ENCODE measurements around the gene RPS21. TPM values are rescaled to one million over a fixed set of nuclear protein-coding genes. Genes with fewer than 3 reads are reported as not detected.

RPS21 gene
- total RNA-seq, 1 donor from 2014 or later = 2,912 TPM

DNA sequence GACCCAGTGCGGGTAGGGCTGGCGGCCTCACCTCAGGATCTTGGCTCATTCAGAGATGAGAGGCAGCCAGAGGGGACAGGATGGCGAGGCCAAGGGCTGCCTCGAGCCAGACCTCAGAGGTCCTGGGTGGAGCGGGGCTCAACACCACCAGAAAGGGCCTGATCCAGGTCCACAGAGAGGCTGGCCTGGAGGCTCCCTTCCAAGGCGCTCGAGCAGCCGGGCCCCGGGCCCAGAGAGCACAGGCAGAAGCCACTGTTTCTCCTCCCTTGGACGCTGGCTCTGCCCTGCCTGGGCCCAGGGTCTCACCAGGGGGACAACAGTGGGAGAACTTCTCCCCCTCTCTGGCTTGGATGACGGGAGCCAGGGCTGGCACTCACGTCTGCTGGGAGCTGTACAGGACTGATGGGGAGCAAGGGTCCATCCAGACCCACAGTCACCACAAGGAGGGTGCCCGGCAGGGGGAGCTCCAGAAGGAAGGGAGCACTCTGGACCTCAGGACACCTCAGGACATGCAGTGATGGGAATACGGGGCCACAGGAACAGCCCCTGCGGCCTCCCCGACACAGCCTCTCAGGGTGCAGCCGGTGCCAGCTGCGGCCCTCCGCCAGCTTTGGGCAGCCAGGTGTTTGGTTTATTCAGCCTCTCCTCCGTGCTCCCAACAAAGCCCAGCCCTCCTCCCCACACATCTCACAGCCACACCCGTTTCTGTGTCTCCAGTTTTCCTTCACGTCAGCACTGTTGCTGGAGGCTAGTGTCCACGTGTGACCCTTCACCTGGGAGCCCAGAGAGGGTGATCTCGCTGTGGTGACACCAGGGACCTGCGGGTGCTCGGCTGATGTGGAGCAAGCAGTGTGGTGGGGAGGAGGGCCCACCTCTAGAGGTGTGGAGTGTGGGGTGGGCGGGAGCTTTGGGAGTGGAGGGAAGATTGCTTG, 8.7 kb downstream of the RPS21 start:
- Mint-ChIP-seq H3K36me3 (ENCODE audit: low read depth) (peaks cover 36% of the 10 kb centered on the region), H3K4me1 (no peaks in the 10 kb centered on the region), H3K27me3 (no peaks in the 10 kb centered on the region), H3K4me3 (no peak overlapping the region), H3K27ac (no peak overlapping the region), H3K9me3 (no peaks in the 10 kb centered on the region)
- DNase-seq = no peak
- CTCF ChIA-PET = no interaction called here
- intact Hi-C loops (cut with micrococcal nuclease) = no loop called here
- ATAC-seq (ENCODE audit: low read depth) = no peak
- POLR2A ChIA-PET = no interaction called here
- no peak for TF ChIP-seq CTCF (IDR thresholded peaks at IDR 0.05)

- intact Hi-C loops (cut with micrococcal nuclease) = no loop called here
- Mint-ChIP-seq H3K27ac (no peak overlapping the region), H3K9me3 (no peaks in the 10 kb centered on the region), H3K4me1 (peaks cover 4% of the 10 kb centered on the region), H3K4me3 (no peak overlapping the region), H3K27me3 (no peaks in the 10 kb centered on the region), H3K36me3 (ENCODE audit: low read depth) (peaks cover 29% of the 10 kb centered on the region)
- ChIA-PET POLR2A (no interaction called here), CTCF (no interaction called here)
- no peak for TF ChIP-seq CTCF (IDR thresholded peaks at IDR 0.05)
- ATAC-seq (ENCODE audit: low read depth) (no peak), DNase-seq (no peak)
Observed at GRCh38 chr20:62396367-62397239, 9.7 kb downstream of the RPS21 start.

- TF ChIP-seq CTCF (IDR thresholded peaks at IDR 0.05) = no peak
- ATAC-seq (ENCODE audit: low read depth) (no peak), DNase-seq (no peak)
- Mint-ChIP-seq H3K4me1 (peaks cover 12% of the 10 kb centered on the region), H3K27ac (no peak overlapping the region), H3K9me3 (no peaks in the 10 kb centered on the region), H3K27me3 (no peaks in the 10 kb centered on the region), H3K4me3 (no peak overlapping the region), H3K36me3 (ENCODE audit: low read depth) (peaks cover 17% of the 10 kb centered on the region)
- intact Hi-C loops (cut with micrococcal nuclease) = no loop called here
- POLR2A ChIA-PET = no interaction called here
- CTCF ChIA-PET = no interaction called here
Observed at GRCh38 chr20:62398120-62398821, 11.4 kb downstream of the RPS21 start.

DNA sequence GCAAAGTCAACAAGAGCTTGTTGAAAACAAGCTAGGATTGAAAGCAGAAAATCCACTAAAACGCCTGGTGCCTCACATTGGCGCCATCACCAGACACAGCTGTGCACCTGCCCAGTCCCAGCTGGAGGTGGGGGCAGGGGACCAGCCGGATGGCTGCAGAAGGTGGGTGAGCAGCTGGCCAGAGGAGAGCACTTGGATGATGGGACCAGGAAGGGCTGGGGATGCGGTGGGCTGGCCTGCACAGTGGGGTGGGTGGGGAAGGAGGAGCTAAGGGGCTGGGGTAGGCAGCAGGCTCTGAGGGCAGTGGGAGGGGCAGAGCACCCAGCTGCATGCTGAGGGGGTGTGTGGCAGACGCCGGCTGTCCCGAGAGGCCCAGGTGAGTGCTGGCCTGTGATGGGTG, 13.1 kb downstream of the RPS21 start:
- no peak for TF ChIP-seq CTCF (IDR thresholded peaks at IDR 0.05)
- POLR2A ChIA-PET = interaction anchor here (1.1 kb wide), 1 partner anchor 10 kb away, joined by 3 read pairs; no protein-coding TSS in a partner anchor
- ATAC-seq (ENCODE audit: low read depth) = no peak
- no peak for DNase-seq
- CTCF ChIA-PET = no interaction called here
- Mint-ChIP-seq H3K9me3 (no peaks in the 10 kb centered on the region), H3K4me3 (no peak overlapping the region), H3K27ac (no peak overlapping the region), H3K36me3 (ENCODE audit: low read depth) (peaks cover 6% of the 10 kb centered on the region), H3K4me1 (peaks cover 15% of the 10 kb centered on the region), H3K27me3 (no peaks in the 10 kb centered on the region)
- intact Hi-C loops (cut with micrococcal nuclease) = no loop called here
